ENCODE results near the gene DCP1A.

GRCh38 chr3:53312832-53313231, 34.5 kb downstream of the DCP1A start:
- TF ChIP-seq CTCF (IDR thresholded peaks at IDR 0.05) (no peak), POLR2A (IDR thresholded peaks at IDR 0.05) (no peak)
